OCI-LY3 (cell line): ENCODE data around the gene TNS3.

Experiments
- H2AFZ ChIP-seq: fragments of 200-600, 300-600 bp; shearing (Covaris generic); 2 replicates; pipeline ENCODE4 v1.6.0; 2014; ENCODE audit warnings: antibody characterized with exemption, low read depth, low read length
- H3K27ac ChIP-seq: fragments of 200-600, 300-600 bp; sonication (generic); 2 replicates; pipeline ENCODE4 v1.5.1; 2014; ENCODE audit warnings: mild to moderate bottlenecking, low read length, moderate library complexity, mixed read lengths
- H3K27me3 ChIP-seq: fragments of 200-600, 300-600 bp; sonication (generic); 2 replicates; pipeline ENCODE4 v1.6.1; 2014; ENCODE audit warnings: low read depth, low read length, mixed read lengths
- H3K36me3 ChIP-seq: fragments of 200-600, 300-600 bp; sonication (generic); replicated peaks from 2 replicates; pipeline ENCODE3; 2014; ENCODE audit warnings: low read depth, low read length, mixed read lengths
- H3K4me1 ChIP-seq: fragments of 300-600, 200-600 bp; sonication (generic); 2 replicates; pipeline ENCODE4 v1.6.1; 2014; ENCODE audit warnings: low read length, mixed read lengths
- H3K4me2 ChIP-seq: fragments of 200-600, 300-600 bp; sonication (generic); 2 replicates; pipeline ENCODE4 v1.6.1; 2014; ENCODE audit warnings: low read length, mixed read lengths
- H3K4me3 ChIP-seq: fragments of 300-600, 200-600 bp; sonication (generic); 2 replicates; pipeline ENCODE4 v1.5.1; 2014; ENCODE audit warnings: antibody characterized with exemption, mild to moderate bottlenecking, low read length, moderate library complexity
- H3K79me2 ChIP-seq: fragments of 300-600, 200-600 bp; shearing (Covaris generic); 2 replicates; pipeline ENCODE4 v1.6.1; 2014; ENCODE audit warnings: mild to moderate bottlenecking, low read length, mixed read lengths
- H3K9ac ChIP-seq: fragments of 300-600, 200-600 bp; shearing (Covaris generic); 2 replicates; pipeline ENCODE4 v1.6.0; 2014; ENCODE audit warnings: mild to moderate bottlenecking, low read length, moderate library complexity
- H3K9me3 ChIP-seq: fragments of 200-600, 300-600 bp; shearing (Covaris generic); 2 replicates; pipeline ENCODE4 v1.6.1; 2014; ENCODE audit warnings: low read length, mixed read lengths; ENCODE audit not compliant: insufficient read depth
- H4K20me1 ChIP-seq: fragments of 200-600, 300-600 bp; sonication (generic); 2 replicates; pipeline ENCODE4 v1.6.1; 2016; ENCODE audit warnings: low read length, mixed read lengths; ENCODE audit not compliant: insufficient read depth
- CTCF ChIP-seq: fragments of 200-600, 300-600 bp; sonication (generic); IDR thresholded peaks from 2 replicates; pipeline ENCODE4 v1.5.1; 2014; ENCODE audit warnings: antibody characterized with exemption, low read length, low read depth
- EZH2phosphoT487 ChIP-seq: fragments of 200-600 bp; shearing (Covaris generic); IDR thresholded peaks from 2 replicates; pipeline ENCODE4 v1.6.1; 2018; ENCODE audit warnings: antibody characterized with exemption, mixed run types, low read depth

Gene TNS3

GRCh38 chr7:47428052-47428767 lies 153.7 kb downstream of the TNS3 start:
- no peaks in the 10 kb centered on the region for H3K9me3 ChIP-seq
- no peak overlapping the region for H2AFZ ChIP-seq
- no peaks in the 10 kb centered on the region for H3K4me1 ChIP-seq
- H3K79me2 ChIP-seq = no peaks in the 10 kb centered on the region
- no peak overlapping the region for H3K9ac ChIP-seq
- H3K27ac ChIP-seq = no peak overlapping the region
- no peaks in the 10 kb centered on the region for H3K27me3 ChIP-seq
- no peaks in the 10 kb centered on the region for H3K36me3 ChIP-seq
- no peak overlapping the region for H3K4me2 ChIP-seq
- TF ChIP-seq CTCF (no peak), EZH2phosphoT487 (no peak)
- H3K4me3 ChIP-seq = no peak overlapping the region
- H4K20me1 ChIP-seq = no peaks in the 10 kb centered on the region

GRCh38 chr7:47427051-47427643 lies 154.8 kb downstream of the TNS3 start:
- no peak overlapping the region for H3K9ac ChIP-seq
- no peaks in the 10 kb centered on the region for H3K9me3 ChIP-seq
- no peaks in the 10 kb centered on the region for H3K79me2 ChIP-seq
- no peaks in the 10 kb centered on the region for H4K20me1 ChIP-seq
- H3K36me3 ChIP-seq = no peaks in the 10 kb centered on the region
- no peak overlapping the region for H3K4me3 ChIP-seq
- H3K27me3 ChIP-seq = no peaks in the 10 kb centered on the region
- H3K4me2 ChIP-seq = no peak overlapping the region
- H3K27ac ChIP-seq = no peak overlapping the region
- no peak overlapping the region for H2AFZ ChIP-seq
- TF ChIP-seq EZH2phosphoT487 = no peak
- no peak for TF ChIP-seq CTCF
- H3K4me1 ChIP-seq = no peaks in the 10 kb centered on the region

- Histone ChIP-seq H2AFZ (no peak overlapping the region), H3K79me2 (no peaks in the 10 kb centered on the region), H3K9me3 (no peaks in the 10 kb centered on the region), H3K4me1 (no peaks in the 10 kb centered on the region), H3K27me3 (no peaks in the 10 kb centered on the region), H3K36me3 (peaks cover 9% of the 10 kb centered on the region), H3K9ac (no peak overlapping the region), H3K27ac (no peak overlapping the region), H3K4me2 (no peak overlapping the region), H4K20me1 (no peaks in the 10 kb centered on the region), H3K4me3 (no peak overlapping the region)
- TF ChIP-seq CTCF = no peak
- TF ChIP-seq EZH2phosphoT487 = no peak
Measured at GRCh38 chr7:47424523-47424922, 157.4 kb downstream of the TNS3 start.

GRCh38 chr7:47423196-47423595 lies 158.7 kb downstream of the TNS3 start:
- H4K20me1 ChIP-seq = no peaks in the 10 kb centered on the region
- peaks cover 9% of the 10 kb centered on the region for H3K36me3 ChIP-seq
- H3K9me3 ChIP-seq = no peaks in the 10 kb centered on the region
- H3K9ac ChIP-seq = no peak overlapping the region
- no peak overlapping the region for H3K4me3 ChIP-seq
- no peaks in the 10 kb centered on the region for H3K79me2 ChIP-seq
- no peaks in the 10 kb centered on the region for H3K27me3 ChIP-seq
- H3K27ac ChIP-seq = no peak overlapping the region
- no peaks in the 10 kb centered on the region for H3K4me1 ChIP-seq
- TF ChIP-seq EZH2phosphoT487 (no peak), CTCF (no peak)
- no peak overlapping the region for H2AFZ ChIP-seq
- H3K4me2 ChIP-seq = no peak overlapping the region
